GM12874 (cell line): ENCODE data around the gene C10orf95.

ENCODE experiments used
- TF ChIP-seq, protein P1 (sequence below): IDR thresholded peaks from 2 replicates; pipeline ENCODE4 v1.5.1; 2011; ENCODE audit warnings: low read depth, mild to moderate bottlenecking, control low read depth, low read length, moderate library complexity; ENCODE audit not compliant: insufficient read depth

The C10orf95 gene, protein sequence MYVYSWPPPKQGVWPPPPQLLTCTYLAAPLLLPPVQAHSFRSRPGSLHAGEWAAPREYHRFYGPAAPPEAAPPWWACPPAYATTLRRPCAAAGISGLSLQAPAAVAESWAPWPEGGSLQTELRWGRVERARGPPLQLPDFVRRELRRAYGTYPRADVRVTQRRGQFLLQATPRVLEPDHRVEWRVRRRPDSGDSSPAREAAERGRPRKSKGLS

GRCh38 chr10:102451105-102451969, at the start of gene C10orf95:
Gene C10orf95, minus strand, starts transcription at chr10:102451543. Its CDS starts 450 bp downstream, at chr10:102451093.
- TF ChIP-seq, protein P1, sequence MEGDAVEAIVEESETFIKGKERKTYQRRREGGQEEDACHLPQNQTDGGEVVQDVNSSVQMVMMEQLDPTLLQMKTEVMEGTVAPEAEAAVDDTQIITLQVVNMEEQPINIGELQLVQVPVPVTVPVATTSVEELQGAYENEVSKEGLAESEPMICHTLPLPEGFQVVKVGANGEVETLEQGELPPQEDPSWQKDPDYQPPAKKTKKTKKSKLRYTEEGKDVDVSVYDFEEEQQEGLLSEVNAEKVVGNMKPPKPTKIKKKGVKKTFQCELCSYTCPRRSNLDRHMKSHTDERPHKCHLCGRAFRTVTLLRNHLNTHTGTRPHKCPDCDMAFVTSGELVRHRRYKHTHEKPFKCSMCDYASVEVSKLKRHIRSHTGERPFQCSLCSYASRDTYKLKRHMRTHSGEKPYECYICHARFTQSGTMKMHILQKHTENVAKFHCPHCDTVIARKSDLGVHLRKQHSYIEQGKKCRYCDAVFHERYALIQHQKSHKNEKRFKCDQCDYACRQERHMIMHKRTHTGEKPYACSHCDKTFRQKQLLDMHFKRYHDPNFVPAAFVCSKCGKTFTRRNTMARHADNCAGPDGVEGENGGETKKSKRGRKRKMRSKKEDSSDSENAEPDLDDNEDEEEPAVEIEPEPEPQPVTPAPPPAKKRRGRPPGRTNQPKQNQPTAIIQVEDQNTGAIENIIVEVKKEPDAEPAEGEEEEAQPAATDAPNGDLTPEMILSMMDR = no peak

DNA sequence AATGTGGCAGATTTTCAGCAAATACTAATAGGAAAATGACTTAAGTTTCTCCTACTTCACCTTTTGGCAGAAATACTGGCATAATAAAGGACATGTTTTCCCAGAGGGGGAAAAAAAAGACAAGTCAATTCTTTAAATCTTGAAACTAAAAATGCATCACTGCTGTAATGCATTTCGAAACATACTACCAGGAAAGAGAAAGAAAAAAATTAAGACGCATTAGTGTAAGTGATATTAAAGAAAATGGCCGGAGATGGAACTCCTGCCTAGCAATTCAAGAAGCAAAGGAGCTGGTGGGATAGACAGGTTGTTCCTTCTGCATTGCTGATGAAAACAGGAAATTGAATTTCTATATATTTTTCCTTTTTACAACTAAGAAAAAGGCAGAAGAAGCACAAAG, 48.0 kb upstream of the C10orf95 start:
- TF ChIP-seq, protein P1 = no peak

GRCh38 chr10:102497545-102497944, 46.2 kb upstream of the C10orf95 start:
- TF ChIP-seq, protein P1 = no peak

- TF ChIP-seq, protein P1 = no peak
Measured at GRCh38 chr10:102493771-102494170, 42.4 kb upstream of the C10orf95 start.

DNA sequence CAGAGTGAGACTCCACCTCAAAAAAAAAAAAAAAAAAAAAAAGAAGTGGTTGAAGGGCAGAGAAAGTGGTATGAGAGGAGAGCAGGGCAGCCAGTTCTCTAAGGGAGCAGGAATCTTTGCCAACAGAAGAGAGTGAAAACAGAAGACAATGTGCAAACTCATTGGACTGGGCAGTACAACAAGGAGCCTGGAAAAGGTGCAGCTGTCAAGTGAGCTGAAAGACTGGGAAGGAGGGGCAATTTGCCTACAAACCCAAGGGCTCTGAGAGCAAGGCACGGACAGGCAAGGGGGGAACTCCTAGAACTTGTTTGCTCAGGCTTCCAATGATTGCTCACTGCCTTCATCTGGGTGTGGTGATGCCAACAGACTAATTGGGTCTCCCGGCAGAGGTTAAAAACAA, 41.6 kb upstream of the C10orf95 start:
- TF ChIP-seq, protein P1 = no peak

DNA sequence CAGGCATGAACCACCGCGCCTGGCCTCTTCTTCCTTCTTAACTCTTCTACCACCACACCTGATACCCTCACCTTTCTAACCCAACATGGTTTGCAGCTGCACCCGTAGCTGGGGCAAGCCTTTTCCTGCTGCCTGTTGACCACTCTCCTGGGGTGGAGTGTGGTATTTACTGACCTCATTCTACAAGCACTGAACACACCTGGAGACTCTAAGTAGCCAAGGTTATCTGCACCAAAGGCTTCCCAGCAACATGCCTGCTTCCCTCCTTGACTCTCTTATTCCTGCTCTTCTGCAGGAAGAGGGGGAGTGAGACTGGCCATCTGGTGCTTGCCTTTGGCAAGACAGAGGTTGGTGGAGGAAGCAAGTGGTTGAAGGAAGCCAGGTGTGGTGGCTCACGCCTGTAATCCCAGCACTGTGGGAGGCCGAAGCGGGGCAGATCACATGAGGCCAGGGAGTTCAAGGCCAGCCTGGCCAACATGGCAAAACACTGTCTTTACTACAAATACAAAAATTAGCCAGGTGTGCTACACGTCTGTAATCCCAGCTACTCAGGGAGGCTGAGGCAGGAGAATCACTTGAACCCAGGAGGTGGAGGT, 41.1 kb upstream of the C10orf95 start:
- TF ChIP-seq, protein P1 = no peak

DNA sequence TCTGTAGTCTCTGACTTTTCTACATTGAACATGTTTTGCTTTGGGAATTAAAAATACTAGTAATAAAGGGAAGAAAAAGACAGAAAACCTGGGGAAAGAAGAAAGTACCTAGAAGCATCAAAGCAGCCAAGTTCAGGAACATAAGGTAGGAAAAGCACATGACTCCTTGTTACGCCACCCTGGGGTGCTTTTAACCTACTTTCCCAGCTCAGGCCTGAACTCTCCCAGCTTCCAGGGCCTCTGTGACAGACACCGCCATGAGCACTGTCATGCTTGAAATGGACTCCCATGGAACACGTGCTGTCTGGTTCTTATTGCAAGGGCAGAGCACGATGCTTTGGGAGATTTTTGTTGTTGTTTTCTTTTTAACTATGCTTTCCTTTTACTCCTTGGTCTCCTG, 39.8 kb upstream of the C10orf95 start:
- TF ChIP-seq, protein P1 = no peak
